Measurements from ENCODE around the gene CHGA.

- no peak for TF ChIP-seq ARNTL (CRISPR knock-in tag; IDR thresholded peaks at IDR 0.05; ENCODE audit: borderline replicate concordance, low read depth)
- TF ChIP-seq ZFP30 (CRISPR knock-in tag; IDR thresholded peaks at IDR 0.05), result no peak
- no peak for TF ChIP-seq ZNF565 (CRISPR knock-in tag; conservative IDR thresholded peaks at IDR 0.05; ENCODE audit: low read depth)
- TF ChIP-seq, protein P1, sequence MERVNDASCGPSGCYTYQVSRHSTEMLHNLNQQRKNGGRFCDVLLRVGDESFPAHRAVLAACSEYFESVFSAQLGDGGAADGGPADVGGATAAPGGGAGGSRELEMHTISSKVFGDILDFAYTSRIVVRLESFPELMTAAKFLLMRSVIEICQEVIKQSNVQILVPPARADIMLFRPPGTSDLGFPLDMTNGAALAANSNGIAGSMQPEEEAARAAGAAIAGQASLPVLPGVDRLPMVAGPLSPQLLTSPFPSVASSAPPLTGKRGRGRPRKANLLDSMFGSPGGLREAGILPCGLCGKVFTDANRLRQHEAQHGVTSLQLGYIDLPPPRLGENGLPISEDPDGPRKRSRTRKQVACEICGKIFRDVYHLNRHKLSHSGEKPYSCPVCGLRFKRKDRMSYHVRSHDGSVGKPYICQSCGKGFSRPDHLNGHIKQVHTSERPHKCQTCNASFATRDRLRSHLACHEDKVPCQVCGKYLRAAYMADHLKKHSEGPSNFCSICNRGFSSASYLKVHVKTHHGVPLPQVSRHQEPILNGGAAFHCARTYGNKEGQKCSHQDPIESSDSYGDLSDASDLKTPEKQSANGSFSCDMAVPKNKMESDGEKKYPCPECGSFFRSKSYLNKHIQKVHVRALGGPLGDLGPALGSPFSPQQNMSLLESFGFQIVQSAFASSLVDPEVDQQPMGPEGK (CRISPR knock-in tag; IDR thresholded peaks at IDR 0.05; ENCODE audit: borderline replicate concordance), result no peak
- no peak for TF ChIP-seq BACH2 (CRISPR knock-in tag; IDR thresholded peaks at IDR 0.05; ENCODE audit: borderline replicate concordance)
- TF ChIP-seq ZNF70 (CRISPR knock-in tag; IDR thresholded peaks at IDR 0.05), result no peak
- no peak for TF ChIP-seq ZNF8 (CRISPR knock-in tag; IDR thresholded peaks at IDR 0.05)
- TF ChIP-seq, protein P2, sequence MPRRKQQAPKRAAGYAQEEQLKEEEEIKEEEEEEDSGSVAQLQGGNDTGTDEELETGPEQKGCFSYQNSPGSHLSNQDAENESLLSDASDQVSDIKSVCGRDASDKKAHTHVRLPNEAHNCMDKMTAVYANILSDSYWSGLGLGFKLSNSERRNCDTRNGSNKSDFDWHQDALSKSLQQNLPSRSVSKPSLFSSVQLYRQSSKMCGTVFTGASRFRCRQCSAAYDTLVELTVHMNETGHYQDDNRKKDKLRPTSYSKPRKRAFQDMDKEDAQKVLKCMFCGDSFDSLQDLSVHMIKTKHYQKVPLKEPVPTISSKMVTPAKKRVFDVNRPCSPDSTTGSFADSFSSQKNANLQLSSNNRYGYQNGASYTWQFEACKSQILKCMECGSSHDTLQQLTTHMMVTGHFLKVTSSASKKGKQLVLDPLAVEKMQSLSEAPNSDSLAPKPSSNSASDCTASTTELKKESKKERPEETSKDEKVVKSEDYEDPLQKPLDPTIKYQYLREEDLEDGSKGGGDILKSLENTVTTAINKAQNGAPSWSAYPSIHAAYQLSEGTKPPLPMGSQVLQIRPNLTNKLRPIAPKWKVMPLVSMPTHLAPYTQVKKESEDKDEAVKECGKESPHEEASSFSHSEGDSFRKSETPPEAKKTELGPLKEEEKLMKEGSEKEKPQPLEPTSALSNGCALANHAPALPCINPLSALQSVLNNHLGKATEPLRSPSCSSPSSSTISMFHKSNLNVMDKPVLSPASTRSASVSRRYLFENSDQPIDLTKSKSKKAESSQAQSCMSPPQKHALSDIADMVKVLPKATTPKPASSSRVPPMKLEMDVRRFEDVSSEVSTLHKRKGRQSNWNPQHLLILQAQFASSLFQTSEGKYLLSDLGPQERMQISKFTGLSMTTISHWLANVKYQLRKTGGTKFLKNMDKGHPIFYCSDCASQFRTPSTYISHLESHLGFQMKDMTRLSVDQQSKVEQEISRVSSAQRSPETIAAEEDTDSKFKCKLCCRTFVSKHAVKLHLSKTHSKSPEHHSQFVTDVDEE (CRISPR knock-in tag; IDR thresholded peaks at IDR 0.05), result no peak
- no peak for TF ChIP-seq CREB5 (CRISPR knock-in tag; IDR thresholded peaks at IDR 0.05; ENCODE audit: low read depth)
- TF ChIP-seq TOX (CRISPR knock-in tag; IDR thresholded peaks at IDR 0.05; ENCODE audit: borderline replicate concordance), result no peak
- TF ChIP-seq TCF4 (CRISPR knock-in tag; IDR thresholded peaks at IDR 0.05; ENCODE audit: borderline replicate concordance), result no peak
- no peak for TF ChIP-seq ESRRG (CRISPR knock-in tag; IDR thresholded peaks at IDR 0.05)
- no peak for TF ChIP-seq ZC3H10 (CRISPR knock-in tag; IDR thresholded peaks at IDR 0.05)
- no peak for TF ChIP-seq PPARA (CRISPR knock-in tag; IDR thresholded peaks at IDR 0.05; ENCODE audit: borderline replicate concordance)
These were observed 46.5 kb downstream of the CHGA start for GRCh38 chr14:92969430-92969829.
